Measurements from ENCODE around the gene SAMM50. TPM values are rescaled to one million over a fixed set of nuclear protein-coding genes. Genes with fewer than 3 reads are reported as not detected.

The SAMM50 gene
- total RNA-seq, 1 experiment from 2014 or later = 67.2 TPM

- ChIA-PET CTCF (interaction anchor here (1.1 to 1.9 kb wide), 2 partner anchors 8 to 39 kb away, joined by 3 to 8 read pairs; no protein-coding TSS in a partner anchor), POLR2A (ENCODE audit: low non-redundant PET) (no interaction called here)
- no TSS peak for BruUV-seq (replicated peaks)
- no peak for DNase-seq (ENCODE audit: low spot score)
- Histone ChIP-seq H3K36me3 (ENCODE audit: insufficient read depth, low read length, poor library complexity, severe bottlenecking) (no peaks in the 10 kb centered on the region), H3K4me3 (ENCODE audit: low read depth, low read length, poor library complexity, severe bottlenecking) (peak overlapping the region; percentile 96), H3K27me3 (replicated peaks; ENCODE audit: insufficient read depth, low read depth, low read length, poor library complexity) (no peaks in the 10 kb centered on the region), H3K9me3 (ENCODE audit: low read depth, low read length, poor library complexity, severe bottlenecking) (no peaks in the 10 kb centered on the region), H3K27ac (ENCODE audit: low read depth, low read length, poor library complexity, severe bottlenecking) (peak overlapping the region; percentile 84), H3K4me1 (ENCODE audit: insufficient read depth, low read length, poor library complexity, severe bottlenecking) (peaks cover 5% of the 10 kb centered on the region)
- TF ChIP-seq EZH2 (IDR thresholded peaks at IDR 0.05; ENCODE audit: borderline replicate concordance, low read depth, low read length, poor library complexity, severe bottlenecking) (no peak), CTCF (conservative IDR thresholded peaks at IDR 0.05; ENCODE audit: low read depth, low read length) (no peak)
- intact Hi-C loops (cut with micrococcal nuclease; ENCODE audit: unreplicated experiment) = no loop called here
Measured at GRCh38 chr22:43953988-43954785, 1.1 kb upstream of the SAMM50 start.

DNA sequence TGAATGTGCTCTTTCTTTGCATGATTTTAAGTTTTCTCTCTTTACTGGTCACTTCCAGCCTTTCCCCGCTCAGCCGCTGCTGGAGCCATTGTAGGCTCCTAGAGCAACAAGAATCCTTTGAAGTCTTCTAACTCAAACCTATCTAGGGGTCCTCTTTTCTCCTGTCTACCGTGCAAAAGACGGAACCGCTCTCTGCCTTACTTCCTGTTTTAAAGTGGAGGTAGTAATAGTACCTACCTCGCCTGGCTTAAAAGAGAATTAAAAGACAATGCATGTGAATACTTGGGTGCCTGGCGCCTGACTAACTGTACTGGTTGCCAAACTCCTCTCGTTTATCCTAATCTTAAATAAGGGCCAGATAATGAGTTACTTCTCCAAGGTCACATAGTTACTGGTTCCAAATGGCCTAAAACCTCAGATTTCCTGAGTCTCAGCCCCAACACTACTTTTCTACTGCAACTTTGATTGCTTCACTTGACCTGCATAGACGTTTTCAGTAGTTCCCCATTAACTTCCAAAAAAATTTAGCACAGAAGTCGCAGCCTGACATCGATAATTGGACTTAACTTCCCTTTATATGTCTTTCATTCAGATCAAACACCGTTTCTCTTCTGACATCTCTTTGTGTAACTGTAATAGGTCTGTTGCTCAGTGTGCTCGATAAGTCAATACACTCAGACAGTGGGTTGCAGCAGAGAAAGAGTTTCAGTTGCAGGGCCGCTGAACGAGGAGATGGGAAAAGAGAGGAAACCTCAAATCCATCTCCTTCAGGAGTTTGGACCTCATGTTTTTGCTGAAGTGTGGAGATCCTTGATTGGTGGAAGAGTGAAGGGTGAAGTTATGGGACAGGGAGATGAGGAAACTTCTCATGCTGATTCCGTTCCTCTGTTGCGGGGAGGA lies 891 bp downstream of the SAMM50 start:
- H3K4me3 ChIP-seq (ENCODE audit: low read depth, low read length, poor library complexity, severe bottlenecking) = peak overlapping the region; percentile 96
- TSS peak; percentile 40 for BruUV-seq (replicated peaks)
- intact Hi-C loops (cut with micrococcal nuclease; ENCODE audit: unreplicated experiment) = no loop called here
- POLR2A ChIA-PET (ENCODE audit: low non-redundant PET) = no interaction called here
- CTCF ChIA-PET = interaction anchor here (1.5 to 1.9 kb wide), 2 partner anchors 10 kb away, joined by 4 to 8 read pairs; no protein-coding TSS in a partner anchor
- peaks cover 5% of the 10 kb centered on the region for H3K4me1 ChIP-seq (ENCODE audit: insufficient read depth, low read length, poor library complexity, severe bottlenecking)
- no peaks in the 10 kb centered on the region for H3K36me3 ChIP-seq (ENCODE audit: insufficient read depth, low read length, poor library complexity, severe bottlenecking)
- H3K9me3 ChIP-seq (ENCODE audit: low read depth, low read length, poor library complexity, severe bottlenecking) = no peaks in the 10 kb centered on the region
- peak overlapping the region; percentile 84 for H3K27ac ChIP-seq (ENCODE audit: low read depth, low read length, poor library complexity, severe bottlenecking)
- H3K27me3 ChIP-seq (replicated peaks; ENCODE audit: insufficient read depth, low read depth, low read length, poor library complexity) = no peaks in the 10 kb centered on the region
- TF ChIP-seq CTCF (conservative IDR thresholded peaks at IDR 0.05; ENCODE audit: low read depth, low read length) (no peak), EZH2 (IDR thresholded peaks at IDR 0.05; ENCODE audit: borderline replicate concordance, low read depth, low read length, poor library complexity, severe bottlenecking) (no peak)
- DNase-seq (ENCODE audit: low spot score) = no peak

GRCh38 chr22:43956805-43957463 lies 1.7 kb downstream of the SAMM50 start:
- Histone ChIP-seq H3K9me3 (ENCODE audit: low read depth, low read length, poor library complexity, severe bottlenecking) (no peaks in the 10 kb centered on the region), H3K36me3 (ENCODE audit: insufficient read depth, low read length, poor library complexity, severe bottlenecking) (no peaks in the 10 kb centered on the region), H3K27me3 (replicated peaks; ENCODE audit: insufficient read depth, low read depth, low read length, poor library complexity) (no peaks in the 10 kb centered on the region), H3K4me1 (ENCODE audit: insufficient read depth, low read length, poor library complexity, severe bottlenecking) (peaks cover 5% of the 10 kb centered on the region), H3K4me3 (ENCODE audit: low read depth, low read length, poor library complexity, severe bottlenecking) (peak overlapping the region; percentile 96), H3K27ac (ENCODE audit: low read depth, low read length, poor library complexity, severe bottlenecking) (no peak overlapping the region)
- no peak for DNase-seq (ENCODE audit: low spot score)
- POLR2A ChIA-PET (ENCODE audit: low non-redundant PET) = no interaction called here
- TF ChIP-seq EZH2 (IDR thresholded peaks at IDR 0.05; ENCODE audit: borderline replicate concordance, low read depth, low read length, poor library complexity, severe bottlenecking) = no peak
- no peak for TF ChIP-seq CTCF (conservative IDR thresholded peaks at IDR 0.05; ENCODE audit: low read depth, low read length)
- no TSS peak for BruUV-seq (replicated peaks)
- intact Hi-C loops (cut with micrococcal nuclease; ENCODE audit: unreplicated experiment) = no loop called here
- CTCF ChIA-PET = interaction anchor here (1.5 kb wide), 1 partner anchor 11 kb away, joined by 4 read pairs; no protein-coding TSS in a partner anchor
